GM23338 (cell line): ENCODE results near the gene EPC1. TPM values are rescaled to one million over a fixed set of nuclear protein-coding genes. Genes with fewer than 3 reads are reported as not detected.

Experiments used
- ATAC-seq: fragments of 200-7000 bp; cut with Tn5 transposase; 3 replicates; pipeline ENCODE4 v1.9.1; 2020
- DNase-seq: peaks from one replicate; pipeline ENCODE4 v3.0.0-alpha.2; 2015; ENCODE audit warnings: low spot score
- H2AFZ ChIP-seq: fragments of 200-600 bp; sonication (generic); 2 replicates; pipeline ENCODE4 v1.8.0; 2016; ENCODE audit warnings: antibody characterized with exemption, mild to moderate bottlenecking, moderate library complexity
- H3F3A ChIP-seq: fragments of 200-600 bp; sonication (generic); replicated peaks from 2 replicates; pipeline ENCODE4 v1.8.0; 2017; ENCODE audit warnings: antibody characterized with exemption, mixed run types, low read depth
- H3K27ac ChIP-seq: fragments of 200-600 bp; sonication (generic); 2 replicates; pipeline ENCODE4 v1.6.1; 2016; ENCODE audit warnings: low read depth
- H3K27me3 ChIP-seq: fragments of 200-600 bp; sonication (generic); 2 replicates; pipeline ENCODE4 v1.8.0; 2016; ENCODE audit warnings: mild to moderate bottlenecking, mixed run types, moderate library complexity; ENCODE audit not compliant: insufficient read depth
- H3K36me3 ChIP-seq: fragments of 200-600 bp; sonication (generic); 2 replicates; pipeline ENCODE4 v1.8.0; 2016; ENCODE audit warnings: mild to moderate bottlenecking; ENCODE audit not compliant: insufficient read depth
- H3K4me1 ChIP-seq: fragments of 200-600 bp; sonication (generic); 2 replicates; pipeline ENCODE4 v1.8.0; 2016; ENCODE audit warnings: mild to moderate bottlenecking, moderate library complexity; ENCODE audit not compliant: insufficient read depth
- H3K4me2 ChIP-seq: fragments of 200-600 bp; sonication (generic); 2 replicates; pipeline ENCODE4 v1.7.1; 2017; ENCODE audit warnings: mixed run types
- H3K4me3 ChIP-seq: fragments of 200-600 bp; sonication (generic); 2 replicates; pipeline ENCODE4 v1.6.1; 2016; ENCODE audit warnings: mixed run types
- H3K79me2 ChIP-seq: fragments of 200-600 bp; sonication (generic); replicated peaks from 2 replicates; pipeline ENCODE4 v1.8.0; 2017; ENCODE audit warnings: mild to moderate bottlenecking; ENCODE audit not compliant: insufficient read depth
- H3K9me2 ChIP-seq: fragments of 200-600 bp; sonication (generic); 2 replicates; pipeline ENCODE4 v1.8.0; 2017; ENCODE audit not compliant: insufficient read depth
- H4K20me1 ChIP-seq: fragments of 200-600 bp; sonication (generic); replicated peaks from 2 replicates; pipeline ENCODE4 v1.8.0; 2017; ENCODE audit warnings: mild to moderate bottlenecking; ENCODE audit not compliant: insufficient read depth
- H3K27ac Mint-ChIP-seq: 2 replicates; pipeline ENCODE4 v1.8.0; 2020; ENCODE audit warnings: inconsistent platforms, mild to moderate bottlenecking, moderate library complexity, mixed read lengths
- H3K27me3 Mint-ChIP-seq: 3 replicates; pipeline ENCODE4 v1.8.0; 2022; ENCODE audit warnings: low read depth, mild to moderate bottlenecking, moderate library complexity, mixed read lengths, inconsistent platforms; ENCODE audit not compliant: insufficient read depth, poor library complexity
- H3K36me3 Mint-ChIP-seq: 3 replicates; pipeline ENCODE4 v1.8.0; 2021; ENCODE audit warnings: low read depth, mild to moderate bottlenecking, inconsistent platforms, moderate library complexity, mixed read lengths
- H3K4me1 Mint-ChIP-seq: 3 replicates; pipeline ENCODE4 v1.8.0; 2020; ENCODE audit warnings: mild to moderate bottlenecking, inconsistent platforms, mixed read lengths
- H3K4me3 Mint-ChIP-seq: 3 replicates; pipeline ENCODE4 v1.8.0; 2021; ENCODE audit warnings: moderate library complexity, mild to moderate bottlenecking, inconsistent platforms, mixed read lengths
- H3K9me3 Mint-ChIP-seq: 3 replicates; pipeline ENCODE4 v1.8.0; 2020; ENCODE audit warnings: moderate library complexity, mild to moderate bottlenecking, inconsistent platforms, mixed read lengths
- CREB1 ChIP-seq: fragments of 250-450 bp; sonication (Bioruptor Pico); IDR thresholded peaks from 2 replicates; pipeline ENCODE4 v1.5.0; 2020; ENCODE audit warnings: low read depth, mild to moderate bottlenecking, moderate library complexity
- CTCF ChIP-seq, 2 experiments: fragments of 200-600 bp in 1 of 2; sonication (generic) in 1 of 2; conservative IDR thresholded peaks; 2 replicates each; pipeline versions ENCODE4 v1.5.1 to v1.6.1; 2016 to 2017; ENCODE audit warnings: antibody characterized with exemption in 2 of 2, low read depth in 2 of 2, mild to moderate bottlenecking in 2 of 2, moderate library complexity in 1 of 2
- ETS1 ChIP-seq: IDR thresholded peaks from 2 replicates; pipeline ENCODE4 v1.6.1; 2016; ENCODE audit warnings: antibody characterized with exemption
- EZH2 ChIP-seq: fragments of 200-600 bp; sonication (generic); IDR thresholded peaks from one replicate; pipeline ENCODE4 v1.8.0; 2017; ENCODE audit warnings: antibody characterized with exemption, mild to moderate bottlenecking, low read depth; ENCODE audit not compliant: unreplicated experiment
- EZH2phosphoT487 ChIP-seq: fragments of 200-600 bp; sonication (generic); IDR thresholded peaks from one replicate; pipeline ENCODE4 v1.8.1; 2018; ENCODE audit warnings: antibody characterized with exemption; ENCODE audit not compliant: unreplicated experiment
- JUNB ChIP-seq: IDR thresholded peaks from one replicate; pipeline ENCODE4 v1.6.1; 2016; ENCODE audit warnings: antibody characterized with exemption; ENCODE audit not compliant: unreplicated experiment
- NANOG ChIP-seq: IDR thresholded peaks from 2 replicates; pipeline ENCODE4 v1.6.1; 2016; ENCODE audit warnings: antibody characterized with exemption, borderline replicate concordance
- POLR2AphosphoS5 ChIP-seq: IDR thresholded peaks from 2 replicates; pipeline ENCODE4 v1.6.1; 2016; ENCODE audit warnings: antibody characterized with exemption, low read depth
- REST ChIP-seq: IDR thresholded peaks from one replicate; pipeline ENCODE4 v1.6.1; 2018; ENCODE audit warnings: antibody characterized with exemption; ENCODE audit not compliant: unreplicated experiment
- STAT1 ChIP-seq: IDR thresholded peaks from one replicate; pipeline ENCODE4 v1.6.1; 2016; ENCODE audit warnings: antibody characterized with exemption; ENCODE audit not compliant: unreplicated experiment
- ZNF114 ChIP-seq: fragments of 250-450 bp; sonication (Bioruptor Pico); IDR thresholded peaks from 2 replicates; pipeline ENCODE4 v1.5.0; 2020; ENCODE audit warnings: mild to moderate bottlenecking, moderate library complexity
- ZNF331 ChIP-seq: fragments of 250-450 bp; sonication (Bioruptor Pico); IDR thresholded peaks from 2 replicates; pipeline ENCODE4 v1.5.0; 2020; ENCODE audit warnings: low read depth, mild to moderate bottlenecking, moderate library complexity
- ZNF462 ChIP-seq: fragments of 250-450 bp; sonication (Bioruptor Pico); IDR thresholded peaks from 2 replicates; pipeline ENCODE4 v1.5.0; 2020; ENCODE audit warnings: mild to moderate bottlenecking, moderate library complexity
- polyA plus RNA-seq: library from polyadenylated mRNA; unstranded; fragments of >200 nt; fragmentation: Nextera tagmentation; extraction: Ambion mirVana; gene quantifications from 2 replicates; pipeline ENCODE4 v1.2.1, GENCODE V29; 2016
- total RNA-seq: library from RNA; depleted of rRNA; stranded (reverse); fragments of >200 nt; shearing (Covaris generic); gene quantifications from 2 replicates; pipeline ENCODE4 v1.2.3, GENCODE V29; 2014

EPC1 gene
- total and polyA plus RNA-seq, 2 experiments from 2014 or later = 24.1 to 25.9 TPM

- Mint-ChIP-seq H3K27ac (no peak overlapping the region), H3K4me3 (no peak overlapping the region), H3K27me3 (no peaks in the 10 kb centered on the region), H3K4me1 (peaks cover 29% of the 10 kb centered on the region), H3K9me3 (no peaks in the 10 kb centered on the region), H3K36me3 (no peaks in the 10 kb centered on the region; the same call in 2 of the 3 replicates)
- no peaks in the 10 kb centered on the region for H3K36me3 ChIP-seq
- H2AFZ ChIP-seq = no peak overlapping the region
- no peak for ATAC-seq
- peak overlapping the region; percentile 69; the same call in 1 of the 2 replicates for H3K27ac ChIP-seq
- H3F3A ChIP-seq = no peaks in the 10 kb centered on the region
- peaks cover 100% of the 10 kb centered on the region for H3K79me2 ChIP-seq
- H3K4me2 ChIP-seq = no peak overlapping the region
- H4K20me1 ChIP-seq = peaks cover 42% of the 10 kb centered on the region
- peaks cover 13% of the 10 kb centered on the region for H3K4me1 ChIP-seq
- no peaks in the 10 kb centered on the region for H3K27me3 ChIP-seq
- no peak overlapping the region for H3K4me3 ChIP-seq
- H3K9me2 ChIP-seq = no peaks in the 10 kb centered on the region
- TF ChIP-seq ZNF331 (CRISPR knock-in tag) (no peak), ETS1 (no peak), ZNF462 (no peak), REST (no peak), JUNB (no peak), POLR2AphosphoS5 (no peak), EZH2 (no peak), CREB1 (CRISPR knock-in tag) (no peak), ZNF114 (CRISPR knock-in tag) (no peak), NANOG (no peak), EZH2phosphoT487 (no peak), STAT1 (no peak), CTCF (conservative IDR thresholded peaks at IDR 0.05; ENCODE audit: low read depth in 2 of 2) (no peak)
- no peak for DNase-seq
Observed at GRCh38 chr10:32314588-32314987, 32.4 kb downstream of the EPC1 start.
